Measurements from ENCODE around the gene PPP1R36. TPM values are rescaled to one million over a fixed set of nuclear protein-coding genes. Genes with fewer than 3 reads are reported as not detected.

PPP1R36 gene
- total RNA-seq, 6 donors from 2014 or later: 0.54 to 2.9 (median 1.4) TPM; not detected in 1

DNA sequence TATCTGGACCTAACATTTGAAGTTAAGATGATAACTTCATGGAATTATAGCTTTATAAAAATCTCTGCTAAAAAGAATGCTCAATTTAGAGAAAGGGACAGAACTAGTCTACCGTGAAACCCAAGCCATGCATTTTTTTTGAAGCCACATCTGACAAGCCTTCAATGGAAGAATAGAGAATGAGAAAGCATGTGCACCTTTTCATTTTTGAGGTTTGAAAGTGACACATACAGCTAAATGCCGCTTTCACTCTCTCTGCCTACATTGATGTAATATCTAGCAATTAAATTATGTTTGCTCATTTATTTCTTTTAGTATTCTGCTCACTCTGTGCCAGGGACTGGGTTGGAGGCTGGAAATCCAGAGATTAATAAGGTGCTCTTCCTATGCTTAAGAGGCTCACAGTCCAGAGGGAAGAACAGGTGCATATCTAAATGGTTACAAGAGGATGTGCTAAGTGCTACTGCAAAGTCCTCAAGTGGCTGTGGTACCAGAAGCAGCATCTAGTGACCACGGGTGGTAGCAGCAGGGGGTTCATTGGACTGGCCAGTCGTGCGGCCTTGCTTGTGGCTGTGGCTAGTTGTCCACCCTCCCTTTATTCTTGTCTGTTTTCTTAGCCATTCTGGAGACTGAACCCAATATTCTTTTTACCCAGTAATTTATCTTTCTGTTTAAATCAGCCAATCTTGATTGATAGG is 60.4 kb downstream of the PPP1R36 start:
- Histone ChIP-seq H3K36me3 (no peaks in the 10 kb centered on the region), H3K9me3 (no peaks in the 10 kb centered on the region), H3K4me1 (peaks cover 0 to 10% (median 6%) of the 10 kb centered on the region in 4 donors), H3K27ac (no peak overlapping the region), H3K4me3 (no peak overlapping the region), H3K27me3 (no peaks in the 10 kb centered on the region)
- ATAC-seq (ENCODE audit: low FRiP score in 2 of 2): no peak
- TF ChIP-seq EP300 (IDR thresholded peaks at IDR 0.05) (no peak), POLR2A (IDR thresholded peaks at IDR 0.05) (no peak), POLR2AphosphoS5 (IDR thresholded peaks at IDR 0.05) (no peak)
- TF ChIP-seq, protein P1, sequence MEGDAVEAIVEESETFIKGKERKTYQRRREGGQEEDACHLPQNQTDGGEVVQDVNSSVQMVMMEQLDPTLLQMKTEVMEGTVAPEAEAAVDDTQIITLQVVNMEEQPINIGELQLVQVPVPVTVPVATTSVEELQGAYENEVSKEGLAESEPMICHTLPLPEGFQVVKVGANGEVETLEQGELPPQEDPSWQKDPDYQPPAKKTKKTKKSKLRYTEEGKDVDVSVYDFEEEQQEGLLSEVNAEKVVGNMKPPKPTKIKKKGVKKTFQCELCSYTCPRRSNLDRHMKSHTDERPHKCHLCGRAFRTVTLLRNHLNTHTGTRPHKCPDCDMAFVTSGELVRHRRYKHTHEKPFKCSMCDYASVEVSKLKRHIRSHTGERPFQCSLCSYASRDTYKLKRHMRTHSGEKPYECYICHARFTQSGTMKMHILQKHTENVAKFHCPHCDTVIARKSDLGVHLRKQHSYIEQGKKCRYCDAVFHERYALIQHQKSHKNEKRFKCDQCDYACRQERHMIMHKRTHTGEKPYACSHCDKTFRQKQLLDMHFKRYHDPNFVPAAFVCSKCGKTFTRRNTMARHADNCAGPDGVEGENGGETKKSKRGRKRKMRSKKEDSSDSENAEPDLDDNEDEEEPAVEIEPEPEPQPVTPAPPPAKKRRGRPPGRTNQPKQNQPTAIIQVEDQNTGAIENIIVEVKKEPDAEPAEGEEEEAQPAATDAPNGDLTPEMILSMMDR (IDR thresholded peaks at IDR 0.05): no peak
- 82 to 91% methylated on average over 5 of the region's 5 CpGs for WGBS, 2 donors
- no peak for DNase-seq

DNA sequence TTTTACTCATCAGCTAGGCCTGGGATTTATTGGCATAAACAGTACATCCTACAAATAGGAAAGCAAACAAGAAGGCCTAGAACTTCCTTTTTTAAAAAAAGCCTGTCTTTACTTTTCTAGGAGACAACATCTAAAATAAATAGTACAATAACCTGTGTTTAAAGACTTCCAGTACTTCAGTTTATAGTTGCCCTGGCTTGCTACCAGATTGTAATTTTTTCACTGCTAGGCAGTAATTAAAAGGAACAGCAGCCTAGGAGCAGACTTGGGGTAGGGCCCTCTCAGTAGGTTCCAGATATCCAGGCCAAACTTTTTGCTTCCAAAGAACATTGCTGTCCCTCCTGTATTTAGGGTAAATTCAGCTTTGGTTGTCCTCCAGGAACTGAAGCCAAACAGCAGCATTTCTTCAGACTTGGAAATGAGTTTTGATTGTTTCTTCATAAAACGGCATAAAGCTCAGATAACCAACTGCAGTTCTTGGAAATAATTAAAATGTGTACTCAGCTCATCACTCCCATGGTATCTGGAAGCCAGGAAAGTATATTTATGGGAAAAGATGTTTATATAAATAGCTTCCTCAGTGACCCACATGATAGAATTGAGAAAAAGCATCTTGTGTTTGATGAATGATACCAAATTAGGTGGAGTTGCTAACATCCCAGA is 61.7 kb downstream of the PPP1R36 start:
- whole genome bisulfite sequencing, 2 donors: 36% methylated on average over 1 of the region's 1 CpG
- Histone ChIP-seq H3K27me3 (no peaks in the 10 kb centered on the region), H3K9me3 (no peaks in the 10 kb centered on the region), H3K4me3 (no peak overlapping the region), H3K4me1 (peaks cover 0 to 10% (median 6%) of the 10 kb centered on the region in 4 donors), H3K27ac (peak overlapping the region in 3 of 4 donors; percentile 32 to 53 (median 35)), H3K36me3 (no peaks in the 10 kb centered on the region)
- TF ChIP-seq EP300 (IDR thresholded peaks at IDR 0.05) (no peak), POLR2AphosphoS5 (IDR thresholded peaks at IDR 0.05) (no peak), POLR2A (IDR thresholded peaks at IDR 0.05) (no peak)
- TF ChIP-seq, protein P1 (IDR thresholded peaks at IDR 0.05): no peak
- no peak for DNase-seq
- peak in 1 of 2 donors; percentile 36 for ATAC-seq (ENCODE audit: low FRiP score in 2 of 2)

GRCh38 chr14:64612021-64612380 is 62.2 kb downstream of the PPP1R36 start:
- H3K36me3 ChIP-seq: no peaks in the 10 kb centered on the region
- no peaks in the 10 kb centered on the region for H3K27me3 ChIP-seq
- no peaks in the 10 kb centered on the region for H3K9me3 ChIP-seq
- peaks cover 0 to 10% (median 6%) of the 10 kb centered on the region in 4 donors for H3K4me1 ChIP-seq
- TF ChIP-seq POLR2AphosphoS5 (IDR thresholded peaks at IDR 0.05) (no peak), POLR2A (IDR thresholded peaks at IDR 0.05) (no peak), EP300 (IDR thresholded peaks at IDR 0.05) (no peak)
- TF ChIP-seq, protein P1 (IDR thresholded peaks at IDR 0.05): no peak
- ATAC-seq (ENCODE audit: low FRiP score in 2 of 2) (peak in 1 of 2 donors; percentile 66), DNase-seq (no peak)
- WGBS, 2 donors: 74 to 83% methylated on average over 1 of the region's 1 CpG
- peak overlapping the region in 2 of 4 donors; percentile 32 to 42 for H3K27ac ChIP-seq
- no peak overlapping the region for H3K4me3 ChIP-seq

DNA sequence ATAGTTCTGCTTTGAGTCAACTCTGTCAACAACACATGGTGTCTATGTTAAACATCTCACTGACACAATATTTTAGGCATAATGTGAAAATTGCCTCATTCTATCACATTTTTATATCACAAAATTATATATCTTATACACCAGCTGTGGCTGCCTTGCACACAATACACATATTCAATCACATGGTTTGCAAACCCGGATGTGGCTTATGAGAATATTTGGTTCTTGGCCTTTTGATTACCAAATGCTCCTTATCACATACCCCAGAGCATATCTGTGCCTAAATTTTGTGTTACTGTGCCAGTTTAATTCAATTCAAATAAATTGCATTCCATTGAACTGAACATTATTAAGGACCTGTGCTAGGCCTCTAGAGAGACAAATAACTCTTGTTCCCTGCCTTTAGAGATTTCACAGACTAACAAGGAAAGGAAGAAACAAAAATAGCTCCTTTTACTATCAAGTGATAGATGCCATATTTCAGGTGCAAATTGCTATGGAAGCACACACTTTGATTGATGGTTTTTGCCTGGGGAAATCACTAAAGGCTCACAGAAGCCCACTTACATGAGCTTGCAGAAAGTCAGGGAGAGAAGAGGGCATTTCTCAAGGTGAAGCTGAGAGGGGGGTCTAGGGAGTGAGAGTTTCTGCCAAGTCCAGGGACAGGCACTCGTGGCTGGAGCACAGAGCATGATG is 63.4 kb downstream of the PPP1R36 start:
- H3K27me3 ChIP-seq: no peaks in the 10 kb centered on the region
- no peak overlapping the region for H3K4me3 ChIP-seq
- no peaks in the 10 kb centered on the region for H3K36me3 ChIP-seq
- no peaks in the 10 kb centered on the region for H3K9me3 ChIP-seq
- ATAC-seq (ENCODE audit: low FRiP score in 2 of 2): no peak
- 61 to 80% methylated on average over 2 of the region's 2 CpGs for WGBS, 2 donors
- no peak overlapping the region for H3K27ac ChIP-seq
- TF ChIP-seq POLR2A (IDR thresholded peaks at IDR 0.05): no peak
- TF ChIP-seq EP300 (IDR thresholded peaks at IDR 0.05): no peak
- TF ChIP-seq POLR2AphosphoS5 (IDR thresholded peaks at IDR 0.05): no peak
- TF ChIP-seq, protein P1 (IDR thresholded peaks at IDR 0.05): no peak
- DNase-seq: no peak
- H3K4me1 ChIP-seq: peaks cover 0 to 10% (median 6%) of the 10 kb centered on the region in 4 donors

Data from upper lobe of left lung (tissue), 6 donors.